Esophagus squamous epithelium (tissue), 5 donors: ENCODE results near the gene FUT2. TPM values are rescaled to one million over a fixed set of nuclear protein-coding genes. Genes with fewer than 3 reads are reported as not detected.

Source experiments
- DNase-seq: peaks from one replicate; lab custom pipeline; 2025; lab: John Stamatoyannopoulos, UW
- H3K27ac ChIP-seq, 4 donors: fragments of 200-600 bp; sonication (generic); one replicate each; pipeline ENCODE4 v1.5.1; 2016 to 2019; ENCODE audit warnings: mild to moderate bottlenecking in 1 of 4
- H3K27me3 ChIP-seq, 4 donors: fragments of 200-600 bp; sonication (generic); 1 replicate in 3 of 4; 2 replicates in 1 of 4; pipeline versions ENCODE4 v1.5.1 to v1.6.0; 2017 to 2021; ENCODE audit warnings: antibody characterized with exemption in 1 of 4
- H3K36me3 ChIP-seq, 3 donors: fragments of 200-600 bp; sonication (generic); one replicate each; pipeline ENCODE4 v1.5.1; 2016 to 2019
- H3K4me1 ChIP-seq, 3 donors: fragments of 200-600 bp; sonication (generic); one replicate each; pipeline ENCODE4 v1.5.1; 2017 to 2019
- H3K4me3 ChIP-seq, 4 donors: fragments of 200-600 bp; sonication (generic); 1 replicate in 3 of 4; 2 replicates in 1 of 4; pipeline ENCODE4 v1.5.1; 2016 to 2019; ENCODE audit warnings: mild to moderate bottlenecking in 2 of 4, moderate library complexity in 1 of 4
- H3K9me3 ChIP-seq, 3 donors: fragments of 200-600 bp; sonication (generic); one replicate each; pipeline ENCODE4 v1.5.1; 2016 to 2019
- CTCF ChIP-seq, 6 experiments: fragments of 450-650 bp in 4 of 6; fragments of 200-600 bp in 2 of 6; sonication (generic) in 2 of 6; IDR thresholded peaks; one replicate each; pipeline ENCODE4 v1.5.1; 2016 to 2019; ENCODE audit warnings: antibody characterized with exemption in 6 of 6, mild to moderate bottlenecking in 4 of 6, moderate library complexity in 4 of 6
- POLR2A ChIP-seq, 4 donors: fragments of 450-650 bp; IDR thresholded peaks; one replicate each; pipeline ENCODE4 v1.6.1; 2017; ENCODE audit warnings: antibody characterized with exemption in 4 of 4, mild to moderate bottlenecking in 4 of 4, moderate library complexity in 3 of 4
- WGBS, 2 donors: methylation state at CpG; one replicate each; pipeline ENCODE4 v1.1.5; 2018; 5-methylcytosine and 5-hydroxymethylcytosine counted together
- intact Hi-C: fragments of 100-400 bp; cut with DNase I; formaldehyde crosslinking; loops from one replicate; pipeline ENCODE4 v1.15.0; 2022
- total RNA-seq, 4 donors: library from RNA; depleted of rRNA; stranded (reverse); fragments of >200 nt; gene quantifications; one replicate each; pipeline ENCODE4 v1.1.0, GENCODE V29; 2016
- donor health status: DM: yes; HTN: yes; CAD: no.

Gene FUT2
- total RNA-seq, 4 donors from 2014 or later = 12.2 to 125 (median 38.5) TPM

- no peak for DNase-seq
- WGBS, 2 donors = 74% methylated on average over 4 to 5 of the region's 5 CpGs
- Histone ChIP-seq H3K27me3 (no peaks in the 10 kb centered on the region), H3K36me3 (no peaks in the 10 kb centered on the region), H3K9me3 (no peaks in the 10 kb centered on the region), H3K4me3 (no peak overlapping the region), H3K27ac (no peak overlapping the region), H3K4me1 (peaks cover 0 to 14% (median 11%) of the 10 kb centered on the region in 3 donors)
- TF ChIP-seq CTCF (IDR thresholded peaks at IDR 0.05) (no peak), POLR2A (IDR thresholded peaks at IDR 0.05) (no peak)
- intact Hi-C loops = loop anchor here (10.0 kb wide), 1 partner anchor 115 kb away; no protein-coding TSS in a partner anchor
These were observed 36.0 kb upstream of the FUT2 start for GRCh38 chr19:48659768-48660167.

- H3K9me3 ChIP-seq = no peaks in the 10 kb centered on the region
- no peak for DNase-seq
- intact Hi-C loops = no loop called here
- H3K4me1 ChIP-seq = peaks cover 0 to 14% (median 11%) of the 10 kb centered on the region in 3 donors
- no peaks in the 10 kb centered on the region for H3K36me3 ChIP-seq
- WGBS, 2 donors = 41 to 54% methylated on average over 22 to 25 of the region's 35 CpGs
- no peaks in the 10 kb centered on the region for H3K27me3 ChIP-seq
- H3K27ac ChIP-seq = peak overlapping the region in 3 of 4 donors; percentile 42 to 70 (median 56)
- H3K4me3 ChIP-seq = peak overlapping the region in 1 of 4 donors; percentile 40
- TF ChIP-seq POLR2A (IDR thresholded peaks at IDR 0.05) (no peak), CTCF (IDR thresholded peaks at IDR 0.05) (no peak)
These were observed 34.7 kb upstream of the FUT2 start for GRCh38 chr19:48660852-48661710.

GRCh38 chr19:48661711-48662090, 34.1 kb upstream of the FUT2 start:
- H3K4me1 ChIP-seq = peaks cover 0 to 14% (median 11%) of the 10 kb centered on the region in 3 donors
- DNase-seq = no peak
- 63% methylated on average over 1 of the region's 50 CpGs; no CpG with 5 or more reads in 1 of the 2 donors for WGBS, 2 donors
- no peak overlapping the region for H3K27ac ChIP-seq
- no peaks in the 10 kb centered on the region for H3K36me3 ChIP-seq
- H3K27me3 ChIP-seq = no peaks in the 10 kb centered on the region
- H3K4me3 ChIP-seq = no peak overlapping the region
- intact Hi-C loops = no loop called here
- TF ChIP-seq CTCF (IDR thresholded peaks at IDR 0.05) = no peak
- no peak for TF ChIP-seq POLR2A (IDR thresholded peaks at IDR 0.05)
- H3K9me3 ChIP-seq = no peaks in the 10 kb centered on the region

- H3K4me3 ChIP-seq = no peak overlapping the region
- H3K27ac ChIP-seq = no peak overlapping the region
- H3K27me3 ChIP-seq = no peaks in the 10 kb centered on the region
- H3K4me1 ChIP-seq = peaks cover 0 to 14% (median 11%) of the 10 kb centered on the region in 3 donors
- no peaks in the 10 kb centered on the region for H3K9me3 ChIP-seq
- intact Hi-C loops = no loop called here
- no peak for DNase-seq
- 89 to 97% methylated on average over 3 to 4 of the region's 4 CpGs for WGBS, 2 donors
- TF ChIP-seq POLR2A (IDR thresholded peaks at IDR 0.05) (no peak), CTCF (IDR thresholded peaks at IDR 0.05) (no peak)
- H3K36me3 ChIP-seq = no peaks in the 10 kb centered on the region
These were observed 32.1 kb upstream of the FUT2 start for GRCh38 chr19:48663667-48664066.

- H3K9me3 ChIP-seq = no peaks in the 10 kb centered on the region
- WGBS, 2 donors = 82 to 100% methylated on average over 1 to 6 of the region's 14 CpGs
- no peak for DNase-seq
- TF ChIP-seq CTCF (IDR thresholded peaks at IDR 0.05) = no peak
- H3K27ac ChIP-seq = no peak overlapping the region
- intact Hi-C loops = no loop called here
- peaks cover 0 to 14% (median 11%) of the 10 kb centered on the region in 3 donors for H3K4me1 ChIP-seq
- H3K27me3 ChIP-seq = no peaks in the 10 kb centered on the region
- H3K4me3 ChIP-seq = no peak overlapping the region
- H3K36me3 ChIP-seq = no peaks in the 10 kb centered on the region
These were observed 31.3 kb upstream of the FUT2 start for GRCh38 chr19:48664476-48664875.
